Measurements from ENCODE around the gene REG3G.
"Not testable (repeated sequence)": the region's sequence is repeated elsewhere in the genome, so short reads cannot be mapped to it uniquely, and the experiment has no call there.

REG3G gene

GRCh38 chr2:79016342-79016741, 9.2 kb upstream of the REG3G start:
- no peak for DNase-seq (ENCODE audit: low read depth in 3 of 3)

- DNase-seq (ENCODE audit: low read depth in 3 of 3): no peak
Measured at GRCh38 chr2:79026061-79026460, 559 bp downstream of the REG3G start.

DNA sequence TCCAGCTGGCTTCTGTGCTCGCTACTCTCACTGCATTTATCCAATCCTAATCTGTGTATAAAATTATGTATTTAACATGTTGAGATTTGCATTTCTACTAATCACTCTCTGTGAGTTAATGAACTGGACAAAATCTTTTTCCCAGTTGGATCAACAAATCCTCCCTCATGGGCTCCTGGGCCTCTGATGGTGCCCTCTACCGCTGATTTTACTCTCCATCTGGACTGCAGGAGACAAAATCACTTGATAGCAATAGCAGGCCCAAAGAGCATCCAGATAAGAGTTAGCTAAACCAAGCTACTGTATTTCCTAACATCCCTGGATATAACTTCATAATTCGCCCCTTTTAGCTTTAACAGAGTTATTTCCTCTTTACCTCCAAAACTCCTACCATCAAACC, 14.4 kb downstream of the REG3G start:
- no peak for DNase-seq (ENCODE audit: low read depth in 3 of 3)

- DNase-seq (ENCODE audit: low read depth in 3 of 3): no peak
Measured at GRCh38 chr2:79041032-79041448, 15.5 kb downstream of the REG3G start.

DNA sequence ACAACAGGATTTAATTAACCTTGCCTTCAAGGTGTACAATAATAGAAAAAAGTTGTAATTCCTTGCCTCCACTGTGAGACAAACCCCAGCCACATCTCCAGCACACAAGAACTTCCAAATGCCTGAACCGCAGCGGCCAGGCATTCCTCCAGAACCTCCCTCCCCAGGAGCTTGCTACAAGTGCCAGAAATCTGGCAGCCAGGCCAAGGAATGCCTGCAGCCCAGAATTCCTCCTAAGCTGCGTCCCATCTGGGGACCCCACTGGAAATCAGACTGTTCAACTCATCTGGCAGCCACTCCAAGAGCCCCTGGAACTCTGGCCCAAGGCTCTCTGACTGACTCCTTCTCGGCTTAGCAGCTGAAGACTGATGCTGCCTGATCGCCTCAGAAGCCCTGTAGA, 28.0 kb downstream of the REG3G start:
- DNase-seq (ENCODE audit: low read depth in 3 of 3): not testable (repeated sequence)

GRCh38 chr2:79054769-79055168, 29.3 kb downstream of the REG3G start:
- not testable (repeated sequence) for DNase-seq (ENCODE audit: low read depth in 3 of 3)

DNA sequence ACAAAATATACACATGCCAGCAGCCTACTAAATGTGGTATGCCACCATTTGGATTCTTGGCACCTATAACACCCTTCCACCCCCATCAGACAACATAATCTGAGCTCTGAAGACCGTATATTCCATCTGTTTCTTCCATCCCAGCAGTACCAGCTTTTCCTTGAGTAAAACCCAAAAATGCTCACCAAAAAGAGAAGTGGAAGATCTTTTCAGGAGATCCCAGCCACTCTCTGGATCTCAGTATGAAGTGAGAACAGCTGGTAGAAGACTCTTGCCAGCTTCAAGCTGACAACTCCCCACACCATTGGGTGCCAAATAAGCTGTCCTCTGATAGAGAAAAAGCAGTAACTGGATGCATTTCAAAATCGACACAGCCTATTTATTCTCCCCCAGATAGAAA, 39.7 kb downstream of the REG3G start:
- no peak for DNase-seq (ENCODE audit: low read depth in 3 of 3)

- no peak for DNase-seq (ENCODE audit: low read depth in 3 of 3)
Measured at GRCh38 chr2:79071078-79071477, 45.6 kb downstream of the REG3G start.

All from stimulated activated CD4-positive, alpha-beta T cell treated with anti-CD3 and anti-CD28 coated beads, TNF-alpha, amount 100 ng/mL, for 24 hours (primary cell).